ENCODE data around the gene C6orf62.
"Not testable (repeated sequence)": the region's sequence is repeated elsewhere in the genome, so short reads cannot be mapped to it uniquely, and the experiment has no call there.

Gene C6orf62

DNA sequence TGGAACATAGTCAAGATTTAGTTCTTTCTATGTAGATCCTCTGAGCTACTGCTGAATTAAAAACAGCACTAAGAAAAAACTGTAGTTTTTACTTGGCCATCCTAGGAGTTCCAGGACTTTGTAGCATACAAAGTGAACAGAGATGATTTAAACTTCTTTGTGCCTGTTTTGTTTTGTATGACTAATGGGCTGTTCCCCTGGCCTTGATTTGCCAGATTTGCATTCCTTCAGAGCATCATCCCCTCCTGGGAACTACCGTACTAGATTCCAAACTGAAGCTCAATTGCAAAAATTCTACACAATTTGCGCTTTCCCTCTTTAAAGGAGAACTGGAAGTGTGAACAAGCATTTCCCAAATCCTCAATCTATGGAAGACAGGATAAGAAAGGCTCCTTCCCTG lies 29.0 kb downstream of the C6orf62 start:
- TF ChIP-seq, protein P1, sequence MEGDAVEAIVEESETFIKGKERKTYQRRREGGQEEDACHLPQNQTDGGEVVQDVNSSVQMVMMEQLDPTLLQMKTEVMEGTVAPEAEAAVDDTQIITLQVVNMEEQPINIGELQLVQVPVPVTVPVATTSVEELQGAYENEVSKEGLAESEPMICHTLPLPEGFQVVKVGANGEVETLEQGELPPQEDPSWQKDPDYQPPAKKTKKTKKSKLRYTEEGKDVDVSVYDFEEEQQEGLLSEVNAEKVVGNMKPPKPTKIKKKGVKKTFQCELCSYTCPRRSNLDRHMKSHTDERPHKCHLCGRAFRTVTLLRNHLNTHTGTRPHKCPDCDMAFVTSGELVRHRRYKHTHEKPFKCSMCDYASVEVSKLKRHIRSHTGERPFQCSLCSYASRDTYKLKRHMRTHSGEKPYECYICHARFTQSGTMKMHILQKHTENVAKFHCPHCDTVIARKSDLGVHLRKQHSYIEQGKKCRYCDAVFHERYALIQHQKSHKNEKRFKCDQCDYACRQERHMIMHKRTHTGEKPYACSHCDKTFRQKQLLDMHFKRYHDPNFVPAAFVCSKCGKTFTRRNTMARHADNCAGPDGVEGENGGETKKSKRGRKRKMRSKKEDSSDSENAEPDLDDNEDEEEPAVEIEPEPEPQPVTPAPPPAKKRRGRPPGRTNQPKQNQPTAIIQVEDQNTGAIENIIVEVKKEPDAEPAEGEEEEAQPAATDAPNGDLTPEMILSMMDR (IDR thresholded peaks at IDR 0.05; ENCODE audit: insufficient read depth, missing control alignments) = no peak
- no peak for FAIRE-seq
- no peak for DNase-seq (ENCODE audit: insufficient read length, low spot score)

DNA sequence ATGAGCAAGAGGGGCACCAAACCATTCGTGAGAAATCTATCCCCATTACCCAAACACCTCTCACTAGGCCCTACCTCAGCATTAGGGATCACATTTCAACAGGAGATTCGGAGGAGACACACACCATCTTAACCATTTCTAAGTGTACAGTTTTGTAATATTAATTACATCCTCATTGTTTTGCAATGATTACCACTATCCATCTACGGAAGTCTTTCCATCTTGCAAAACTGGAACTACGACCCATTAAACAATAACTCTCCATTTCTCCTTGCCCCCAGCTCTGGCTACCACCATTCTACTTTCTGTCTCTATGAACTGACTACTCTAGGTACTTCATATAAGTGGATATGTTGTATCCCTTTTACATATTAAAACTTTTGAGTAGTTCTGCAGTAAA lies 32.0 kb downstream of the C6orf62 start:
- DNase-seq (ENCODE audit: insufficient read length, low spot score) = no peak
- TF ChIP-seq, protein P1 (IDR thresholded peaks at IDR 0.05; ENCODE audit: insufficient read depth, missing control alignments) = no peak
- FAIRE-seq = no peak

DNA sequence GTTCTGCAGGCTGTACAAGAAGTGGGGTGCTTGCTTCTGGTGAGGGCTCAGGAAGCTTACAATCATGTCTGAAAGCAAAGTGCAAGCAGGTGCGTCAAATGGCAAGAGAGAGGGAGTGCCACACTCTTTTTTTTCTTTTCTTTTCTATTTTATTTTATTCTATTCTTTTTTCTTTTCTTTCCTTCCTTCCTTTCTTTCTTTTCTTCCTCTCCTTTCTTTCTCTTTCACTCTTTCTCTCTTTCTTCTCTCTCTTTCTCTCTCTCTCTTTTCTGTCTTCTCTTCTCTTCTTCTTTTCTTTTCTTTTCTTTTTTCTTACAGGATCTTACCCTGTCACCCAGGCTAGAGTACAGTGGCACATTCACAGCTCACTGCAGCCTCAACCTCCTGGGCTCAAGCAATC lies 32.5 kb downstream of the C6orf62 start:
- TF ChIP-seq, protein P1 (IDR thresholded peaks at IDR 0.05; ENCODE audit: insufficient read depth, missing control alignments) = no peak
- no peak for FAIRE-seq

DNA sequence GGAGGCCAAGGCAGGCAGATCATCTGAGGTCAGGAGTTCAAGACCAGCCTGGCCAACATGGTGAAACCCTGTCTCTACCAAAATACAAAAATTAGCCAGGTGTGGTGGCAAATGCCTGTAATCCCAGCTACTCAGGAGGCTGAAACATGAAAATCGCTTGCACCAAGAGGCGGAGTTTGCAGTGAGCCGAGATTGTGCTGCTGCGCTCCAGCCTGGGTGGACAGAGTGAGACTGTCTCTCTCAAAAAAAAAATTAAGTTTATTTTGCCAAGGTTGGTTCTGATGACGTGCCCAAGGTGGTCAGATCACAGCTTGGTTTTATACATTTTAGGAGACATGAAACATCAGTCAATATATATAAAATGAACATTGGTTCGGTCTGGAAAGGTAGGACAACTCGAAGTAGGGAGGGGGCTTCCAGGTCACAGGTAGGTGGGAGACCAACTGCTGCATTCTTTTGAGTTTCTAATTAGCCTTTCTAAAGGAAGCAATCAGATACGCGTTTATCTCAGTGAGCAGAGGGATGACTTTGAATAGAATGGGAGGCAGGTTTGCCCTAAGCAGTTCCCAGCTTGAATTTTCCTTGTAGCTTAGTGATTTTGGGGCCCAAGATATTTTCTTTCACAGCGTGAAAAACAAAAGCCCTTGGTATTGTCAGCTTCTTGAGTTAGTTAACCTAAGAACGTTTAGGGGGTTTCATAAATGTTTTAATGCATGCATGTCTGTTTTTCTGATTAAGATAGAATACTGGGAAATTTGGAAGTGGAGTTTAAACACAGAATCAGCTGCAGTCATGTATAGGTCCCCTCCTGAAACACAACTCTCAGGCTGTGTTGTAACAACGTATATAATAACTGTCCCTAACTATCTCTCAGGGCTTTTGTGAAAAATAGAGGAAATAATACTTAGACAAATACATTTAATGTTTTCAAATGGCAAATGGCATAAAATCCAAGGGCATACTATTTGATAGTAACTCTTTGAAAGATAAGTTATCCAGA lies 35.4 kb downstream of the C6orf62 start:
- TF ChIP-seq, protein P1 (IDR thresholded peaks at IDR 0.05; ENCODE audit: insufficient read depth, missing control alignments) = no peak
- FAIRE-seq = no peak
- DNase-seq (ENCODE audit: insufficient read length, low spot score) = no peak

More for the DNA sequence above, 32.5 kb downstream of the C6orf62 start:
- DNase-seq (ENCODE audit: insufficient read length, low spot score) = no peak

DNA sequence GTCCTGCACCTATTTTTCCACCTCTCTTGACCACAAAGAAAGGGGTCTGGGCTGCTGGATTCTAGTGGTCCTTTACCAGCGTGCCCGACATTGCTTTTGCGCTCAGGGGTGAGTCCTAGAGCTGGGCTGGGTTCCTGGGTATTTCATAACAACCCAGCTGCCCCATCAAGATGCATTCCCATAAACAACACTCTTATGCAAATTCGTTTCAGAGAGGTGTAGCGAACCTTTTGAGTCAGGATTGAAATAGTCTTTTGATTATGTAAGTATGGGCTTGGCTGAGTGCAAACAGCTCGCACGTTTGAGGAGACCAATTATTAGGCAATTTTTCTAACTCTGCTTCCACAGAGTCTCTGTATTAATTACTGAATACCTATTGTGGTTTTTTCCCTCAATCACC lies 38.4 kb downstream of the C6orf62 start:
- FAIRE-seq = no peak
- no peak for DNase-seq (ENCODE audit: insufficient read length, low spot score)

DNA sequence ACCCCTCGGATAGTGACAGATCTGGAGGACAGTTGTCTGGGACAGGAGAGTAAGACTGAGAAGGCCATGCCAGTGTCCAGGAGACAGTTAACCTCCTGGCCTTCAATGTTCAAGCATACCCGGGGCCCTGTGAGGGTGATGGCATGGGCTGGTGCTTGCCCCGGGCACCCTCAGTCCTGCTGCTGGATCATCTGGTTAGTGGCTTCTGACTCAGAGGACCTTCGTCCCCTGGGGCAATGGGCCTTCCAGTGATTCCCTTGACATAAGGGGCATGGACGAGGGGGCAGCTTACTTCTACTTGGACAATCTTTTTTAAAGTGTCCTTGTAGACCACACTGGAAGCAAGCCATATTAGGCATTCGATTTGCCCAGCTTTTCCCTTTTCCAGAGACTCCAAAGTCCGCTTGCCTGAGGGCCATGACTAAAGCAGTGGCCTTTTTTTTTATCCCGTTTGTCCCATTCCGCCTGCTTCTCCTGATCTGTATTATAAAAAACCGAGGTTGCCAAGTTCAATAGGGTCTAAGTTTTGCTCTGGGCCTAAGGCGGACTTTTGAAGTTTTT lies 40.1 kb downstream of the C6orf62 start:
- DNase-seq (ENCODE audit: insufficient read length, low spot score); FAIRE-seq: not testable (repeated sequence)

More for the DNA sequence above, 38.4 kb downstream of the C6orf62 start:
- TF ChIP-seq, protein P1 (IDR thresholded peaks at IDR 0.05; ENCODE audit: insufficient read depth, missing control alignments) = no peak

DNA sequence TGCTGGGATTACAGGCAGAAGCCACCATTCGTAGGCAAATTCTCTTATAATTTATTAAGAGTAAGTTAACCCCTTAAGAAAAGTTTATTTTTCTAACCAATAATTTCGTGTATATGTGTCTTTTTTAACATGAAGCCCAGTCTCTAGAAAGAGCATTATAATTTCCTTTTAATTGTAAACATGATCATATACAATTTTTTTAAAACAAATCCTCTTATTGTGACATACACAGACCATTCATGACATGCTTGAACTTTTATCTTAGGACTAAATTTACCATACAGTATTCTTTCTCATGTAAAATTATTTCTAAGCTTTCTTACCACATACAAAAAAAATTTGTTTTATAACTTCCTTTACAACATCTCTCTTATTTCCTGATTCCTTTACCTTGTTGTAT lies 45.3 kb downstream of the C6orf62 start:
- TF ChIP-seq, protein P1 (IDR thresholded peaks at IDR 0.05; ENCODE audit: insufficient read depth, missing control alignments) = no peak
- FAIRE-seq = no peak
- DNase-seq (ENCODE audit: insufficient read length, low spot score) = no peak
